GM12801 (cell line): ENCODE results near the gene BPIFB1.

Experiments used
- CTCF ChIP-seq: IDR thresholded peaks from one replicate; pipeline ENCODE4 v1.5.1; 2011; ENCODE audit warnings: control low read depth; ENCODE audit not compliant: insufficient read length; ENCODE audit errors: extremely low read depth

BPIFB1 gene

GRCh38 chr20:33240923-33241322 lies 42.1 kb upstream of the BPIFB1 start:
- TF ChIP-seq CTCF: no peak

- no peak for TF ChIP-seq CTCF
These were observed 40.5 kb upstream of the BPIFB1 start for GRCh38 chr20:33242319-33243100.

- TF ChIP-seq CTCF: no peak
These were observed 36.9 kb upstream of the BPIFB1 start for GRCh38 chr20:33246077-33246476.

- no peak for TF ChIP-seq CTCF
These were observed 33.6 kb upstream of the BPIFB1 start for GRCh38 chr20:33249456-33249855.

GRCh38 chr20:33250666-33251065 lies 32.3 kb upstream of the BPIFB1 start:
- TF ChIP-seq CTCF: no peak

GRCh38 chr20:33251496-33251895 lies 31.5 kb upstream of the BPIFB1 start:
- no peak for TF ChIP-seq CTCF

- TF ChIP-seq CTCF: no peak
These were observed 30.6 kb upstream of the BPIFB1 start for GRCh38 chr20:33252460-33252859.

- no peak for TF ChIP-seq CTCF
These were observed 28.0 kb upstream of the BPIFB1 start for GRCh38 chr20:33255005-33255404.
